ENCODE results near the gene TBC1D25. TPM values are rescaled to one million over a fixed set of nuclear protein-coding genes. Genes with fewer than 3 reads are reported as not detected.
"Not testable (repeated sequence)": the region's sequence is repeated elsewhere in the genome, so short reads cannot be mapped to it uniquely, and the experiment has no call there.

Gene TBC1D25
- total RNA-seq, 4 donors from 2014 or later, result 9.9 to 15.9 (median 12.2) TPM

DNA sequence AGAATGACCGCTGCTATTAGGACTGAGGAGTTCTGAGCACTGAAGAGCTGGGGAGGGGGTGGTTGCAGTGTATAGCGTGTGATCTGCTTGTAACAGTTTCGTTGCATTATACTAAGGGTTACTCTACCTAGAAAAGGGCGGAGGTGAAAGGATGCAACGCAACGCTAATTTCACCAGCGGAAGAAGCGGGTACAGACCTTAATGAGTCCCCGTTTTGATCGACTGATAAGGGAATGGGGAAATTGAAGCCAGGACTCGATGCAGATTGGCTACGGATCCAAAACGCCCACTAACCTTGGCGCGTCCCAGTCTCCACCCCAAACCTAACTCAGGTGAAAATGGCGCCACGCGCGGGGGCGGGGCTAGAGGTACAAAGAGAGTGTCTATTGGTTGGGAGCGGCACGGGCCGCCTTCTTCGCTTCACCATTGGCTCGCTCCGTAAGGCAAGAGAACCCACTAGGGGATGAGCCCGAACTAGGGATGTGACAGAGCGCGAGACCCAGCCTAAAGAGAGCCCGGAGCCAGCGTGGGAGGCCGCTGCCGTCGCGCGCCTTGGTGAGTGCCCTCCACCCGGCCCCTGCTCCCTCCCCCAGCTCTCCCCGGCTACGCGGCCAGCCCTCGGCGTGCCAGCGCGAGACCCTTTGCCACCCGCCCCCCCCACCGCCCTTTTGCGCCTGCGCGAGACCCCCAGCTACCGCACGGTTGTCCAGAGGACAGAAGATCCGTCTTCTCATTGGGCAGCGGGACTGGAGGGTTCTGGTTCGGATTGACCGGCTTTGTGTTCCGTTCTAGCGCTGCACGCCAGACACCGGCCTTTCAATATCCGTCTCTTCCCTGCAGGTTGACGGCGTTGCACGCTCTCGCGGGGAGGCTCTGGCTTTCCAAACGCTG lies 17.9 kb upstream of the TBC1D25 start, which contains the start of gene EBP:
Gene EBP, plus strand, starts transcription at position 456 of the 891 bp plus-strand sequence. CDS start 1,964 bp downstream, outside the sequence.
- Histone ChIP-seq H3K4me1 (peaks cover 0 to 7% (median 0%) of the 10 kb centered on the region in 4 donors), H3K36me3 (peaks cover 0 to 5% (median 0%) of the 10 kb centered on the region in 3 donors), H3K4me3 (peak within 1 kb of the TSS; percentile 45 to 66 (median 57)), H3K27me3 (no peaks in the 10 kb centered on the region), H3K9me3 (no peaks in the 10 kb centered on the region), H3K27ac (peak within 1 kb of the TSS; percentile 34 to 84 (median 76))
- WGBS, 2 donors, result 1 to 35% methylated on average over 23 to 61 of the region's 66 CpGs
- peak; percentile 78 to 84 for DNase-seq (ENCODE audit: low spot score in 2 of 2)
- TF ChIP-seq EP300 (IDR thresholded peaks at IDR 0.05) (peak in 1 of 2 donors; percentile 60), POLR2A (IDR thresholded peaks at IDR 0.05) (peak in 1 of 2 donors; percentile 52)
- TF ChIP-seq, protein P1, sequence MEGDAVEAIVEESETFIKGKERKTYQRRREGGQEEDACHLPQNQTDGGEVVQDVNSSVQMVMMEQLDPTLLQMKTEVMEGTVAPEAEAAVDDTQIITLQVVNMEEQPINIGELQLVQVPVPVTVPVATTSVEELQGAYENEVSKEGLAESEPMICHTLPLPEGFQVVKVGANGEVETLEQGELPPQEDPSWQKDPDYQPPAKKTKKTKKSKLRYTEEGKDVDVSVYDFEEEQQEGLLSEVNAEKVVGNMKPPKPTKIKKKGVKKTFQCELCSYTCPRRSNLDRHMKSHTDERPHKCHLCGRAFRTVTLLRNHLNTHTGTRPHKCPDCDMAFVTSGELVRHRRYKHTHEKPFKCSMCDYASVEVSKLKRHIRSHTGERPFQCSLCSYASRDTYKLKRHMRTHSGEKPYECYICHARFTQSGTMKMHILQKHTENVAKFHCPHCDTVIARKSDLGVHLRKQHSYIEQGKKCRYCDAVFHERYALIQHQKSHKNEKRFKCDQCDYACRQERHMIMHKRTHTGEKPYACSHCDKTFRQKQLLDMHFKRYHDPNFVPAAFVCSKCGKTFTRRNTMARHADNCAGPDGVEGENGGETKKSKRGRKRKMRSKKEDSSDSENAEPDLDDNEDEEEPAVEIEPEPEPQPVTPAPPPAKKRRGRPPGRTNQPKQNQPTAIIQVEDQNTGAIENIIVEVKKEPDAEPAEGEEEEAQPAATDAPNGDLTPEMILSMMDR (IDR thresholded peaks at IDR 0.05), result no peak

DNA sequence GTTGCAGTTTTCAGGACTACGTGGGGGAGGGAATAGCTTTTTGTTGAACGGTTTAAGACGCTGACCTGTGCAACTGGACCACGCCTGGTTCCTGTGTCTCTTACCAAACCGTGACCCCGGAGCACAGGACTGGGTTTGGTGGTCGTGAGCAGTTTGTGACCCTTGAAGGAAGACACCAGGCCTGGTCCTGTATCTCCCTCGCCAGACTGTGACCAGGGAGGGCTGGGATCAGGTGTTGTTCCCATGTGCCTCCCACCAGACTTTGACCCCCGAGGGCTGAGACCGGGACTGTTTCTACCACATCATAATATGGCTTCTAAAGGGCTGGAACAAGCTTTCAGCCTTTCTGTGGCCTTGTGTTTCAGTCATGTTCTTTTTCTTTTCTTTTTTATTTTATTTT lies 17.2 kb upstream of the TBC1D25 start:
- WGBS, 2 donors, result 8 to 39% methylated on average over 10 of the region's 10 CpGs
- Histone ChIP-seq H3K4me3 (peak overlapping the region; percentile 45 to 66 (median 57)), H3K4me1 (peaks cover 0 to 7% (median 0%) of the 10 kb centered on the region in 4 donors), H3K27ac (peak overlapping the region in 3 of 4 donors; percentile 68 to 84 (median 83)), H3K36me3 (peaks cover 0 to 8% (median 0%) of the 10 kb centered on the region in 3 donors), H3K27me3 (no peaks in the 10 kb centered on the region), H3K9me3 (no peaks in the 10 kb centered on the region)
- DNase-seq (ENCODE audit: low spot score in 2 of 2), result no peak
- no peak for TF ChIP-seq EP300 (IDR thresholded peaks at IDR 0.05)
- no peak for TF ChIP-seq POLR2A (IDR thresholded peaks at IDR 0.05)
- TF ChIP-seq, protein P1 (IDR thresholded peaks at IDR 0.05), result no peak

- DNase-seq (ENCODE audit: low spot score in 2 of 2), result no peak
- no peaks in the 10 kb centered on the region for H3K9me3 ChIP-seq
- H3K4me1 ChIP-seq, result peaks cover 0 to 7% (median 0%) of the 10 kb centered on the region in 4 donors
- TF ChIP-seq, protein P1 (IDR thresholded peaks at IDR 0.05), result no peak
- TF ChIP-seq EP300 (IDR thresholded peaks at IDR 0.05) (no peak), POLR2A (IDR thresholded peaks at IDR 0.05) (no peak)
- 90 to 99% methylated on average over 11 to 12 of the region's 12 CpGs for WGBS, 2 donors
- no peak overlapping the region for H3K4me3 ChIP-seq
- peaks cover 0 to 22% (median 0%) of the 10 kb centered on the region in 3 donors for H3K36me3 ChIP-seq
- H3K27ac ChIP-seq, result no peak overlapping the region
- no peaks in the 10 kb centered on the region for H3K27me3 ChIP-seq
Observed at GRCh38 chrX:48523682-48524081, 15.8 kb upstream of the TBC1D25 start.

DNA sequence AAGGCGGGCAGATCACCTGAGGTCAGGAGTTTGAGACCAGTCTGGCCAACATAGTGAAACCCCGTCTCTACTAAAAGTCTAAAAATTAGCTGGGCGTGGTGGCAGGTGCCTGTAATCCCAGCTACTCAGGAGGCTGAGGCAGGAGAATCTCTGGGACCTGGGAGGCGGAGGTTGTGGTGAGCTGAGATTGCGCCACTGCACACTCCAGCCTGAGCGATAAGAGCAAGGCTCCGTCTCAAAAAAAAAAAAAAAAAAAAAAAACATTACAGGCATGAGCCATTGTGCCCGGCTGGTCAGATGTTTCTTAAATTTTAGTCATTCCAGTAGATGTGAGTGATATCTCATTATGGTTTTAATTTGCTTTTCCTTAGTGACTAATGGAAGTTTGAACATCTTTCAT lies 13.7 kb upstream of the TBC1D25 start:
- H3K4me1 ChIP-seq; H3K27ac ChIP-seq; H3K9me3 ChIP-seq; DNase-seq (ENCODE audit: low spot score in 2 of 2); H3K4me3 ChIP-seq; H3K27me3 ChIP-seq: not testable (repeated sequence)
- WGBS, 2 donors, result 90 to 91% methylated on average over 5 to 8 of the region's 8 CpGs
- peaks cover 0 to 23% (median 0%) of the 10 kb centered on the region in 3 donors for H3K36me3 ChIP-seq

- H3K4me1 ChIP-seq, result no peaks in the 10 kb centered on the region
- TF ChIP-seq, protein P1 (IDR thresholded peaks at IDR 0.05), result no peak
- TF ChIP-seq EP300 (IDR thresholded peaks at IDR 0.05), result no peak
- TF ChIP-seq POLR2A (IDR thresholded peaks at IDR 0.05), result no peak
- H3K36me3 ChIP-seq, result peaks cover 0 to 23% (median 0%) of the 10 kb centered on the region in 3 donors
- DNase-seq (ENCODE audit: low spot score in 2 of 2), result no peak
- H3K9me3 ChIP-seq, result no peaks in the 10 kb centered on the region
- WGBS, 2 donors, result 75 to 89% methylated on average over 3 of the region's 3 CpGs
- no peaks in the 10 kb centered on the region for H3K27me3 ChIP-seq
- peak overlapping the region in 2 of 4 donors; percentile 26 to 72 for H3K27ac ChIP-seq
- no peak overlapping the region for H3K4me3 ChIP-seq
Observed at GRCh38 chrX:48530736-48531135, 8.8 kb upstream of the TBC1D25 start.
